Liver (tissue), 9 donors: ENCODE measurements around the gene MRPL3. TPM values are rescaled to one million over a fixed set of nuclear protein-coding genes. Genes with fewer than 3 reads are reported as not detected.

Experiments
- DNase-seq: peaks from one replicate; pipeline ENCODE4 v3.0.0-alpha.2; 2017; ENCODE audit warnings: low spot score
- H3K27ac ChIP-seq, 2 donors: one replicate each; pipeline ENCODE4 v1.7.0; 2013; ENCODE audit warnings: inconsistent platforms in 2 of 2, low read length in 2 of 2, control low read depth in 1 of 2, low read depth in 1 of 2, mild to moderate bottlenecking in 1 of 2
- H3K27me3 ChIP-seq, 4 donors: one replicate each; pipeline versions ENCODE4 v1.6.1 to v1.7.0; 2013; ENCODE audit warnings: low read length in 3 of 4, inconsistent platforms in 1 of 4, mild to moderate bottlenecking in 1 of 4, moderate library complexity in 1 of 4; ENCODE audit not compliant: control insufficient read depth in 4 of 4, insufficient read depth in 4 of 4
- H3K36me3 ChIP-seq, 4 donors: one replicate each; pipeline versions ENCODE4 v1.6.1 to v1.7.0; 2013; ENCODE audit warnings: low read length in 3 of 4, mild to moderate bottlenecking in 3 of 4, low read depth in 1 of 4, moderate library complexity in 1 of 4; ENCODE audit not compliant: control insufficient read depth in 4 of 4, insufficient read depth in 3 of 4
- H3K4me1 ChIP-seq, 4 donors: one replicate each; pipeline versions ENCODE4 v1.6.1 to v1.7.0; 2013; ENCODE audit warnings: low read length in 3 of 4, mild to moderate bottlenecking in 3 of 4, moderate library complexity in 1 of 4; ENCODE audit not compliant: control insufficient read depth in 4 of 4, insufficient read depth in 4 of 4
- H3K4me3 ChIP-seq, 3 donors: one replicate each; pipeline versions ENCODE4 v1.6.1 to v1.7.0; 2013; ENCODE audit warnings: low read length in 3 of 3, control low read depth in 1 of 3, low read depth in 1 of 3, mild to moderate bottlenecking in 1 of 3
- H3K9ac ChIP-seq, 2 donors: one replicate each; pipeline ENCODE4 v1.7.0; 2013; ENCODE audit warnings: low read length in 2 of 2, mild to moderate bottlenecking in 2 of 2, moderate library complexity in 2 of 2, control low read depth in 1 of 2, low read depth in 1 of 2
- H3K9me3 ChIP-seq, 4 donors: one replicate each; pipeline versions ENCODE4 v1.6.1 to v1.7.0; 2013; ENCODE audit warnings: low read length in 3 of 4; ENCODE audit not compliant: control insufficient read depth in 4 of 4
- ATF3 ChIP-seq: IDR thresholded peaks from 2 replicates; pipeline ENCODE4 v1.6.1; 2016; ENCODE audit warnings: antibody characterized with exemption
- CTCF ChIP-seq: fragments of 150-350 bp; IDR thresholded peaks from 2 replicates; pipeline ENCODE4 v1.5.1; 2017; ENCODE audit warnings: improper control_type of control experiment, low read depth, low read length; ENCODE audit not compliant: missing input control
- EGR1 ChIP-seq, 2 donors: IDR thresholded peaks; 2 replicates each; pipeline ENCODE4 v1.6.1; 2016 to 2018; ENCODE audit warnings: antibody characterized with exemption in 2 of 2, low read depth in 2 of 2
- FOXA1 ChIP-seq: IDR thresholded peaks from 2 replicates; pipeline ENCODE4 v1.6.1; 2016; ENCODE audit warnings: antibody characterized with exemption
- GABPA ChIP-seq, 2 donors: IDR thresholded peaks in 1 of 2; conservative IDR thresholded peaks in 1 of 2; 2 replicates each; pipeline ENCODE4 v1.6.1; 2016; ENCODE audit warnings: antibody characterized with exemption in 2 of 2, mild to moderate bottlenecking in 1 of 2, moderate library complexity in 1 of 2
- HNF4A ChIP-seq, 2 donors: conservative IDR thresholded peaks; 2 replicates each; pipeline ENCODE4 v1.6.1; 2016; ENCODE audit warnings: antibody characterized with exemption in 2 of 2, mild to moderate bottlenecking in 2 of 2
- HNF4G ChIP-seq: IDR thresholded peaks from 2 replicates; pipeline ENCODE4 v1.6.1; 2016; ENCODE audit warnings: antibody characterized with exemption
- JUND ChIP-seq, 2 donors: IDR thresholded peaks; 2 replicates each; pipeline ENCODE4 v1.6.1; 2016; ENCODE audit warnings: antibody characterized with exemption in 2 of 2
- NR2F2 ChIP-seq: IDR thresholded peaks from 2 replicates; pipeline ENCODE4 v1.6.1; 2016; ENCODE audit warnings: antibody characterized with exemption
- RAD21 ChIP-seq, 2 donors: IDR thresholded peaks; 2 replicates each; pipeline ENCODE4 v1.6.1; 2016; ENCODE audit warnings: antibody characterized with exemption in 2 of 2, mild to moderate bottlenecking in 2 of 2
- RXRA ChIP-seq, 2 donors: IDR thresholded peaks; 2 replicates each; pipeline ENCODE4 v1.6.1; 2017 to 2018; ENCODE audit warnings: antibody characterized with exemption in 2 of 2, mild to moderate bottlenecking in 1 of 2
- SP1 ChIP-seq: IDR thresholded peaks from 2 replicates; pipeline ENCODE4 v1.6.1; 2018; ENCODE audit warnings: antibody characterized with exemption, mild to moderate bottlenecking
- TAF1 ChIP-seq: conservative IDR thresholded peaks from 2 replicates; pipeline ENCODE4 v1.6.1; 2016; ENCODE audit warnings: antibody characterized with exemption, mild to moderate bottlenecking
- YY1 ChIP-seq: IDR thresholded peaks from 2 replicates; pipeline ENCODE4 v1.6.1; 2016; ENCODE audit warnings: antibody characterized with exemption, mild to moderate bottlenecking
- ZBTB33 ChIP-seq: IDR thresholded peaks from 2 replicates; pipeline ENCODE4 v1.6.1; 2016; ENCODE audit warnings: antibody characterized with exemption
- WGBS: extraction: QIAGEN DNeasy Blood & Tissue Kit; methylation state at CpG from one replicate; pipeline ENCODE4 v1.1.7; 2013; 5-methylcytosine and 5-hydroxymethylcytosine counted together
- polyA plus RNA-seq, 2 donors: library from polyadenylated mRNA; stranded (reverse) in 1 of 2; unstranded in 1 of 2; fragments of 200-250 nt in 1 of 2; fragments of >200 nt in 1 of 2; fragmentation: Nextera tagmentation in 1 of 2; extraction: Ambion mirVana in 1 of 2; gene quantifications; one replicate each; pipeline versions ENCODE4 v1.2.1 to v1.2.3, GENCODE V29; 2013 to 2015
- total RNA-seq, 2 donors: library from RNA; depleted of rRNA; stranded (reverse); fragments of >200 nt; gene quantifications; one replicate each; pipeline ENCODE4 v1.2.3, GENCODE V29; 2014
- TF ChIP-seq, protein P1 (sequence below): IDR thresholded peaks from 2 replicates; pipeline ENCODE4 v1.6.1; 2016; ENCODE audit warnings: antibody characterized with exemption, mild to moderate bottlenecking
- TF ChIP-seq, protein P2 (sequence below): IDR thresholded peaks from 2 replicates; pipeline ENCODE4 v1.6.1; 2016; ENCODE audit warnings: antibody characterized with exemption
- donor health status: healthy.
- donor health status: healthy.
- donor health status: healthy.
- donor health status: healthy.
- donor health status: healthy.

Gene MRPL3
- total and polyA plus RNA-seq, 4 donors = 35.7 to 52.9 (median 47.6) TPM

DNA sequence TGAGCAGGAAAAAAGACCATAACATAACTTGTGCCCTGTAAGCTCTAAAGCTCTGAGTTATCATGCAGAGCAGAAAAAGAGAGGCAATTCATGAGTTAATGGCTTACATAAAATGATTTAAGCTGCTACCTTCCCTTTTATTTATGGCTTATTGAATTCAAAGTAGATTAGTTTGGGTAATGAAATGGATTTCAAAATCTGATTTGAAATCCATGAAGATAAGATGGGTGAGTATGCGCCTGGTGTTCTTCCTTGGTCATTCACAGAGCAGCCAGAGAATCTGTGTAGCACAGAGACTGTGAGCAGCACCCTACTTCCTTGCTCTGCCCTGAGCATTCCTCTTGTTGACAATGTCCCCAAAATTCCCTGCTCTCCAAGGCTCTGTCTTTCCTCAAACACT, 36.2 kb upstream of the MRPL3 start:
- Histone ChIP-seq H3K36me3 (no peaks in the 10 kb centered on the region), H3K4me1 (peaks cover 0 to 2% (median 0%) of the 10 kb centered on the region in 4 donors), H3K27me3 (no peaks in the 10 kb centered on the region), H3K9me3 (peaks cover 0 to 4% (median 2%) of the 10 kb centered on the region in 4 donors), H3K27ac (no peak overlapping the region), H3K4me3 (no peak overlapping the region), H3K9ac (no peak overlapping the region)
- WGBS = 92% methylated on average over 1 of the region's 1 CpG
- DNase-seq = no peak
- TF ChIP-seq ZBTB33 (no peak), RAD21 (IDR thresholded peaks at IDR 0.05) (no peak), HNF4G (no peak), HNF4A (conservative IDR thresholded peaks at IDR 0.05) (no peak), RXRA (IDR thresholded peaks at IDR 0.05) (no peak), GABPA (IDR thresholded peaks at IDR 0.05 in 1 of 2, conservative IDR thresholded peaks at IDR 0.05 in 1 of 2) (no peak), JUND (IDR thresholded peaks at IDR 0.05) (no peak), NR2F2 (no peak), YY1 (no peak), EGR1 (IDR thresholded peaks at IDR 0.05; ENCODE audit: low read depth in 2 of 2) (no peak)

DNA sequence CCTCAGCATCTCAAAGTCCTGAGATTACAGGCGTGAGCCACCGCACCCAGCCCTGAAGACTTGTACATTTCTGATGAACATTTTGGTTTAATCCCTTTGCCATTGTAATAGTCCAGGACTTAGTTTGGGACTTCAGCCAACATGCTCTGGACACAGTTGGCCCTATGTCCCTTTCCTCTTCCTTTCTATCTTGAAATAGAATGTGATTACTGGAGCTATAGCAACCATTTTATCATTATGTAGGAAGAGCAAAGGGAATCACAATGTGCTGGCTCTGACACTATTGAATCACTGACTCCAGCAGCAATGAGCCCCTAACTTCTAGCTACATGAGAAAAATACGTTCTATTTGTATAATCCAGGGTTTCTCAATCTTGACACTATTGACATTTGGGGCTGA, 34.8 kb upstream of the MRPL3 start:
- no peak for DNase-seq
- peaks cover 0 to 4% (median 2%) of the 10 kb centered on the region in 4 donors for H3K9me3 ChIP-seq
- no peak overlapping the region for H3K27ac ChIP-seq
- no peak overlapping the region for H3K9ac ChIP-seq
- no peaks in the 10 kb centered on the region for H3K36me3 ChIP-seq
- TF ChIP-seq, protein P1, sequence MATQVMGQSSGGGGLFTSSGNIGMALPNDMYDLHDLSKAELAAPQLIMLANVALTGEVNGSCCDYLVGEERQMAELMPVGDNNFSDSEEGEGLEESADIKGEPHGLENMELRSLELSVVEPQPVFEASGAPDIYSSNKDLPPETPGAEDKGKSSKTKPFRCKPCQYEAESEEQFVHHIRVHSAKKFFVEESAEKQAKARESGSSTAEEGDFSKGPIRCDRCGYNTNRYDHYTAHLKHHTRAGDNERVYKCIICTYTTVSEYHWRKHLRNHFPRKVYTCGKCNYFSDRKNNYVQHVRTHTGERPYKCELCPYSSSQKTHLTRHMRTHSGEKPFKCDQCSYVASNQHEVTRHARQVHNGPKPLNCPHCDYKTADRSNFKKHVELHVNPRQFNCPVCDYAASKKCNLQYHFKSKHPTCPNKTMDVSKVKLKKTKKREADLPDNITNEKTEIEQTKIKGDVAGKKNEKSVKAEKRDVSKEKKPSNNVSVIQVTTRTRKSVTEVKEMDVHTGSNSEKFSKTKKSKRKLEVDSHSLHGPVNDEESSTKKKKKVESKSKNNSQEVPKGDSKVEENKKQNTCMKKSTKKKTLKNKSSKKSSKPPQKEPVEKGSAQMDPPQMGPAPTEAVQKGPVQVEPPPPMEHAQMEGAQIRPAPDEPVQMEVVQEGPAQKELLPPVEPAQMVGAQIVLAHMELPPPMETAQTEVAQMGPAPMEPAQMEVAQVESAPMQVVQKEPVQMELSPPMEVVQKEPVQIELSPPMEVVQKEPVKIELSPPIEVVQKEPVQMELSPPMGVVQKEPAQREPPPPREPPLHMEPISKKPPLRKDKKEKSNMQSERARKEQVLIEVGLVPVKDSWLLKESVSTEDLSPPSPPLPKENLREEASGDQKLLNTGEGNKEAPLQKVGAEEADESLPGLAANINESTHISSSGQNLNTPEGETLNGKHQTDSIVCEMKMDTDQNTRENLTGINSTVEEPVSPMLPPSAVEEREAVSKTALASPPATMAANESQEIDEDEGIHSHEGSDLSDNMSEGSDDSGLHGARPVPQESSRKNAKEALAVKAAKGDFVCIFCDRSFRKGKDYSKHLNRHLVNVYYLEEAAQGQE = no peak
- TF ChIP-seq ATF3 (no peak), EGR1 (IDR thresholded peaks at IDR 0.05; ENCODE audit: low read depth in 2 of 2) (no peak), HNF4A (conservative IDR thresholded peaks at IDR 0.05) (no peak), JUND (IDR thresholded peaks at IDR 0.05) (no peak), NR2F2 (no peak), ZBTB33 (no peak), TAF1 (no peak), SP1 (no peak), YY1 (no peak), FOXA1 (no peak), CTCF (no peak), RXRA (IDR thresholded peaks at IDR 0.05) (no peak), GABPA (IDR thresholded peaks at IDR 0.05 in 1 of 2, conservative IDR thresholded peaks at IDR 0.05 in 1 of 2) (no peak), HNF4G (no peak), RAD21 (IDR thresholded peaks at IDR 0.05) (no peak)
- TF ChIP-seq, protein P2, sequence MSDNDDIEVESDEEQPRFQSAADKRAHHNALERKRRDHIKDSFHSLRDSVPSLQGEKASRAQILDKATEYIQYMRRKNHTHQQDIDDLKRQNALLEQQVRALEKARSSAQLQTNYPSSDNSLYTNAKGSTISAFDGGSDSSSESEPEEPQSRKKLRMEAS = no peak
- WGBS = 86% methylated on average over 3 of the region's 3 CpGs
- no peaks in the 10 kb centered on the region for H3K4me1 ChIP-seq
- H3K27me3 ChIP-seq = no peaks in the 10 kb centered on the region
- H3K4me3 ChIP-seq = no peak overlapping the region
